SK-N-SH (cell line): Measurements from ENCODE around the gene ERAL1. TPM values are rescaled to one million over a fixed set of nuclear protein-coding genes. Genes with fewer than 3 reads are reported as not detected.

Experiments
- CTCF ChIA-PET: fragments of 300-600, 350-600 bp; formaldehyde crosslinking; extraction: SDS; loops from one replicate; lab custom pipeline; 2021; lab: Yijun Ruan, JAX
- POLR2A ChIA-PET: fragments of 350-600 bp; sonication (Branson Sonifier 250); formaldehyde crosslinking; extraction: SDS; loops from one replicate; lab custom pipeline; 2020; ENCODE audit warnings: antibody characterized with exemption, inconsistent platforms; lab: Yijun Ruan, JAX
- DNase-seq: peaks from one replicate; pipeline ENCODE4 v3.0.0; 2012
- H2AFZ ChIP-seq: fragments of 200-600 bp; sonication (generic); 2 replicates; pipeline ENCODE4 v1.8.1; 2016; ENCODE audit warnings: antibody characterized with exemption, mild to moderate bottlenecking, low read depth
- H3F3A ChIP-seq: fragments of 200-600 bp; sonication (generic); replicated peaks from 2 replicates; pipeline ENCODE3; 2016; ENCODE audit warnings: antibody characterized with exemption, mild to moderate bottlenecking; ENCODE audit not compliant: insufficient read depth
- H3K27ac ChIP-seq, 2 experiments: fragments of 200-500 bp in 1 of 2; fragments of 200-600 bp in 1 of 2; sonication (Bioruptor generic) in 1 of 2; sonication (generic), shearing (Covaris generic) in 1 of 2; 2 replicates each; pipeline versions ENCODE4 v1.5.1 to v1.6.1; 2014 to 2016; ENCODE audit warnings: low read depth in 2 of 2, inconsistent platforms in 1 of 2, low read length in 1 of 2, mild to moderate bottlenecking in 1 of 2, mixed read lengths in 1 of 2
- H3K27me3 ChIP-seq: fragments of 200-600 bp; sonication (generic), shearing (Covaris generic); 2 replicates; pipeline ENCODE4 v1.6.1; 2016; ENCODE audit warnings: mixed run types; ENCODE audit not compliant: insufficient read depth
- H3K36me3 ChIP-seq, 2 experiments: fragments of 200-500 bp in 1 of 2; fragments of 200-600 bp in 1 of 2; sonication (Bioruptor generic) in 1 of 2; sonication (generic) in 1 of 2; replicated peaks in 1 of 2; 2 replicates each; pipeline versions ENCODE3 to v1.5.1; 2014 to 2016; ENCODE audit warnings: low read length in 1 of 2, mild to moderate bottlenecking in 1 of 2; ENCODE audit not compliant: insufficient read depth in 2 of 2, control insufficient read depth in 1 of 2
- H3K4me1 ChIP-seq, 2 experiments: fragments of 200-500 bp in 1 of 2; fragments of 200-600 bp in 1 of 2; sonication (Bioruptor generic) in 1 of 2; sonication (generic), shearing (Covaris generic) in 1 of 2; 2 replicates each; pipeline versions ENCODE4 v1.5.1 to v1.6.1; 2014 to 2016; ENCODE audit warnings: low read depth in 1 of 2, low read length in 1 of 2, mixed run types in 1 of 2; ENCODE audit not compliant: insufficient read depth in 2 of 2, control insufficient read depth in 1 of 2
- H3K4me2 ChIP-seq: fragments of 200-600 bp; sonication (generic), shearing (Covaris generic); 2 replicates; pipeline ENCODE4 v1.6.1; 2017; ENCODE audit warnings: mixed run types
- H3K4me3 ChIP-seq, 2 experiments: fragments of 200-500 bp in 1 of 2; fragments of 200-600 bp in 1 of 2; sonication (Bioruptor generic) in 1 of 2; sonication (generic), shearing (Covaris generic) in 1 of 2; 2 replicates each; pipeline versions ENCODE4 v1.5.1 to v1.8.1; 2014 to 2016; ENCODE audit warnings: low read depth in 2 of 2, inconsistent platforms in 1 of 2, low read length in 1 of 2, mild to moderate bottlenecking in 1 of 2, mixed read lengths in 1 of 2, moderate library complexity in 1 of 2
- H3K79me2 ChIP-seq: fragments of 200-600 bp; sonication (generic); 2 replicates; pipeline ENCODE4 v1.8.1; 2017; ENCODE audit warnings: mild to moderate bottlenecking; ENCODE audit not compliant: insufficient read depth
- H3K9ac ChIP-seq: fragments of 200-600 bp; sonication (generic); 2 replicates; pipeline ENCODE4 v1.6.1; 2017; ENCODE audit warnings: mixed run types
- H3K9me2 ChIP-seq: fragments of 200-600 bp; sonication (generic); 2 replicates; pipeline ENCODE4 v1.6.1; 2017; ENCODE audit warnings: mixed run types
- H3K9me3 ChIP-seq: fragments of 200-600 bp; sonication (generic); 2 replicates; pipeline ENCODE4 v1.6.1; 2017; ENCODE audit warnings: mixed run types, mild to moderate bottlenecking, moderate library complexity
- H4K20me1 ChIP-seq: fragments of 200-600 bp; sonication (generic); 2 replicates; pipeline ENCODE4 v1.6.1; 2017; ENCODE audit warnings: mild to moderate bottlenecking, mixed run types; ENCODE audit not compliant: insufficient read depth
- CHD2 ChIP-seq: fragments of 150-350 bp; IDR thresholded peaks from 2 replicates; pipeline ENCODE4 v1.6.1; 2018; ENCODE audit warnings: low read length; ENCODE audit not compliant: partially characterized antibody
- IRF3 ChIP-seq: fragments of 150-350 bp; IDR thresholded peaks from 2 replicates; pipeline ENCODE4 v1.6.1; 2016; ENCODE audit warnings: mild to moderate bottlenecking, low read depth, low read length
- JUND ChIP-seq: IDR thresholded peaks from 2 replicates; pipeline ENCODE4 v1.4.0; 2012
- MEF2A ChIP-seq: IDR thresholded peaks from 2 replicates; pipeline ENCODE4 v1.4.0; 2012; ENCODE audit warnings: low read depth, borderline replicate concordance
- MXI1 ChIP-seq: IDR thresholded peaks from 2 replicates; pipeline ENCODE4 v1.6.1; 2012; ENCODE audit warnings: mild to moderate bottlenecking, low read depth, low read length, improper control_type of control experiment
- RCOR1 ChIP-seq: fragments of 150-350 bp; IDR thresholded peaks from 2 replicates; pipeline ENCODE4 v1.6.1; 2017; ENCODE audit warnings: antibody characterized with exemption, low read length
- RFX5 ChIP-seq: IDR thresholded peaks from 2 replicates; pipeline ENCODE4 v1.6.1; 2012; ENCODE audit warnings: mild to moderate bottlenecking, improper control_type of control experiment, low read length
- TAF1 ChIP-seq: IDR thresholded peaks from 2 replicates; pipeline ENCODE4 v1.6.1; 2012; ENCODE audit warnings: low read depth, mild to moderate bottlenecking, low read length, moderate library complexity, borderline replicate concordance
- TCF12 ChIP-seq: IDR thresholded peaks from 2 replicates; pipeline ENCODE4 v1.4.0; 2012
- USF1 ChIP-seq: IDR thresholded peaks from 2 replicates; pipeline ENCODE4 v1.4.0; 2012; ENCODE audit warnings: low read depth, borderline replicate concordance
- ZBTB33 ChIP-seq: IDR thresholded peaks from 2 replicates; pipeline ENCODE4 v1.4.0; 2012; ENCODE audit warnings: low read depth, borderline replicate concordance
- WGBS: methylation state at CpG from one replicate; pipeline ENCODE4 v1.1.6; 2017; ENCODE audit warnings: low lambda C conversion rate; 5-methylcytosine and 5-hydroxymethylcytosine counted together
- polyA plus RNA-seq, 3 experiments: library from polyadenylated mRNA; depleted of rRNA; stranded (reverse); fragments of >200 nt; gene quantifications; 2 replicates each; pipeline ENCODE4 v1.2.3, GENCODE V29; 2012

The ERAL1 gene
- polyA plus RNA-seq, 1 of the 3 experiments (the other 2 are of a cell fraction) = 57.3 TPM

GRCh38 chr17:28881533-28882056 lies 26.8 kb downstream of the ERAL1 start:
- H3K4me2 ChIP-seq = no peak overlapping the region
- no peaks in the 10 kb centered on the region for H3K9me2 ChIP-seq
- no peaks in the 10 kb centered on the region for H3K4me1 ChIP-seq
- no peak overlapping the region for H3K4me3 ChIP-seq
- H3K9ac ChIP-seq = no peak overlapping the region
- H3K79me2 ChIP-seq = no peaks in the 10 kb centered on the region
- H3K36me3 ChIP-seq = peaks cover 17 to 71% of the 10 kb centered on the region in 2 experiments
- H3K9me3 ChIP-seq = no peaks in the 10 kb centered on the region
- 91% methylated on average over 11 of the region's 17 CpGs for WGBS
- H4K20me1 ChIP-seq = no peaks in the 10 kb centered on the region
- ChIA-PET CTCF (interaction anchor here (1.7 to 2.1 kb wide), 5 partner anchors 11 to 155 kb away, joined by 4 to 8 read pairs (median 6); partner anchors contain the start of gene TLCD1), POLR2A (no interaction called here)
- no peak for TF ChIP-seq ZBTB33
- TF ChIP-seq IRF3 = no peak
- no peak for TF ChIP-seq JUND
- TF ChIP-seq MXI1 = no peak
- DNase-seq = no peak
- H3K27me3 ChIP-seq = no peaks in the 10 kb centered on the region
- H3K27ac ChIP-seq = no peak overlapping the region
- no peaks in the 10 kb centered on the region for H3F3A ChIP-seq
- no peak overlapping the region for H2AFZ ChIP-seq

- POLR2A ChIA-PET = interaction anchor here (0.6 kb wide), 1 partner anchor 53 kb away, joined by 3 read pairs; no protein-coding TSS in a partner anchor
- Histone ChIP-seq H4K20me1 (no peaks in the 10 kb centered on the region), H3K4me1 (no peaks in the 10 kb centered on the region), H3K27ac (no peak overlapping the region), H3K36me3 (peaks cover 17 to 71% of the 10 kb centered on the region in 2 experiments), H3K79me2 (no peaks in the 10 kb centered on the region), H3K4me3 (no peak overlapping the region), H3K9me2 (no peaks in the 10 kb centered on the region), H3K27me3 (no peaks in the 10 kb centered on the region), H2AFZ (no peak overlapping the region), H3F3A (no peaks in the 10 kb centered on the region), H3K9me3 (no peaks in the 10 kb centered on the region), H3K9ac (no peak overlapping the region), H3K4me2 (no peak overlapping the region)
- WGBS = 92% methylated on average over 13 of the region's 18 CpGs
- CTCF ChIA-PET = interaction anchor here (2.1 kb wide), 4 partner anchors 12 to 156 kb away, joined by 5 to 8 read pairs (median 7); partner anchors contain the start of gene TLCD1
- DNase-seq = no peak
- TF ChIP-seq MEF2A (no peak), RFX5 (no peak), TCF12 (no peak), RCOR1 (no peak), CHD2 (no peak), TAF1 (no peak), USF1 (no peak), MXI1 (no peak)
Measured at GRCh38 chr17:28882154-28882895, 27.5 kb downstream of the ERAL1 start.
